A549 (cell line): ENCODE results near the gene CXADR.

ENCODE experiments used
- BHLHE40 ChIP-seq: IDR thresholded peaks from 2 replicates; pipeline ENCODE4 v1.6.1; 2012; ENCODE audit warnings: low read depth, low read length, inconsistent platforms
- CBX8 ChIP-seq: fragments of 200-600 bp; sonication (generic); IDR thresholded peaks from 2 replicates; pipeline ENCODE4 v1.6.1; 2016
- CTCF ChIP-seq: fragments of >200 bp; sonication (Bioruptor Twin); formaldehyde crosslinking; IDR thresholded peaks from 3 replicates; pipeline ENCODE4 v1.5.1; 2016
- ELK1 ChIP-seq: fragments of 150-350 bp; IDR thresholded peaks from 2 replicates; pipeline ENCODE4 v1.6.1; 2014; ENCODE audit warnings: low read depth, mild to moderate bottlenecking, low read length
- EP300 ChIP-seq, 2 experiments: fragments of >200 bp; sonication (Bioruptor Twin); formaldehyde crosslinking; IDR thresholded peaks; 2 replicates in 1 of 2; 3 replicates in 1 of 2; pipeline ENCODE4 v1.6.1; 2016 to 2017
- ESRRA ChIP-seq: fragments of 150-350 bp; IDR thresholded peaks from 2 replicates; pipeline ENCODE4 v1.6.1; 2014; ENCODE audit warnings: mild to moderate bottlenecking, low read length, borderline replicate concordance
- GATA3 ChIP-seq: IDR thresholded peaks from 2 replicates; pipeline ENCODE4 v1.6.1; 2012; ENCODE audit warnings: borderline replicate concordance
- MAX ChIP-seq: IDR thresholded peaks from 2 replicates; pipeline ENCODE4 v1.6.1; 2012
- MAZ ChIP-seq: fragments of 150-350 bp; IDR thresholded peaks from 2 replicates; pipeline ENCODE4 v1.6.1; 2014; ENCODE audit warnings: antibody characterized with exemption, low read depth, low read length, borderline replicate concordance
- POLR2A ChIP-seq: IDR thresholded peaks from 2 replicates; pipeline ENCODE4 v1.6.1; 2012; ENCODE audit warnings: mild to moderate bottlenecking, low read length
- RAD21 ChIP-seq, 2 experiments: fragments of >200 bp in 1 of 2; sonication (Bioruptor Twin) in 1 of 2; formaldehyde crosslinking in 1 of 2; IDR thresholded peaks in 1 of 2; conservative IDR thresholded peaks in 1 of 2; 2 replicates in 1 of 2; 3 replicates in 1 of 2; pipeline ENCODE4 v1.6.1; 2012 to 2018; ENCODE audit warnings: inconsistent platforms in 1 of 2
- SREBF2 ChIP-seq: fragments of 450-650 bp; IDR thresholded peaks from 2 replicates; pipeline ENCODE4 v1.6.1; 2014; ENCODE audit warnings: mild to moderate bottlenecking, moderate library complexity
- TP53 ChIP-seq: fragments of 250-450 bp; sonication (Bioruptor Pico); IDR thresholded peaks from 2 replicates; pipeline ENCODE4 v1.5.0; 2021; ENCODE audit warnings: mild to moderate bottlenecking, moderate library complexity

- TF ChIP-seq CTCF = no peak
- TF ChIP-seq MAZ = no peak
- TF ChIP-seq EP300 (IDR thresholded peaks at IDR 0.05) = no peak
- TF ChIP-seq POLR2A = no peak
- no peak for TF ChIP-seq RAD21 (conservative IDR thresholded peaks at IDR 0.05 in 1 of 2, IDR thresholded peaks at IDR 0.05 in 1 of 2)
- TF ChIP-seq MAX = no peak
- no peak for TF ChIP-seq GATA3
- TF ChIP-seq ELK1 = no peak
- no peak for TF ChIP-seq TP53
- no peak for TF ChIP-seq ESRRA
- TF ChIP-seq BHLHE40 = no peak
- TF ChIP-seq CBX8 = no peak
- no peak for TF ChIP-seq SREBF2
These were observed 45.0 kb upstream of the CXADR start for GRCh38 chr21:17467829-17468228.
